HG02852 (cell line): ENCODE data around the gene OR6B1.
"Not testable (repeated sequence)": the region's sequence is repeated elsewhere in the genome, so short reads cannot be mapped to it uniquely, and the experiment has no call there.

Experiments
- ATAC-seq: cut with Tn5 transposase; IDR thresholded peaks from one replicate; pipeline ENCODE4 v1.9.1; 2021; ENCODE audit warnings: mild to moderate bottlenecking, moderate library complexity; ENCODE audit not compliant: unreplicated experiment

The OR6B1 gene

GRCh38 chr7:144004703-144005102 lies 4.6 kb downstream of the OR6B1 start:
- no peak for ATAC-seq

GRCh38 chr7:144006029-144006691 lies 6.0 kb downstream of the OR6B1 start:
- ATAC-seq: no peak

- ATAC-seq: no peak
Observed at GRCh38 chr7:144006692-144007042, 6.5 kb downstream of the OR6B1 start.

- ATAC-seq: no peak
Observed at GRCh38 chr7:144009361-144009760, 9.2 kb downstream of the OR6B1 start.

GRCh38 chr7:144010061-144010460 lies 9.9 kb downstream of the OR6B1 start:
- not testable (repeated sequence) for ATAC-seq

- ATAC-seq: not testable (repeated sequence)
Observed at GRCh38 chr7:144010821-144011220, 10.7 kb downstream of the OR6B1 start.

GRCh38 chr7:144011458-144012230 lies 11.5 kb downstream of the OR6B1 start:
- ATAC-seq: no peak

GRCh38 chr7:144018065-144018464 lies 17.9 kb downstream of the OR6B1 start:
- no peak for ATAC-seq

- peak; percentile 64 for ATAC-seq
Observed at GRCh38 chr7:144019457-144019856, 19.3 kb downstream of the OR6B1 start.

GRCh38 chr7:144020340-144020739 lies 20.2 kb downstream of the OR6B1 start:
- ATAC-seq: no peak

GRCh38 chr7:144022169-144022568 lies 22.0 kb downstream of the OR6B1 start:
- no peak for ATAC-seq

- ATAC-seq: no peak
Observed at GRCh38 chr7:144023171-144023827, 23.2 kb downstream of the OR6B1 start.

- ATAC-seq: no peak
Observed at GRCh38 chr7:144024213-144024612, 24.1 kb downstream of the OR6B1 start.

- ATAC-seq: no peak
Observed at GRCh38 chr7:144026203-144026883, 26.2 kb downstream of the OR6B1 start.

- no peak for ATAC-seq
Observed at GRCh38 chr7:144027070-144027469, 26.9 kb downstream of the OR6B1 start.

- no peak for ATAC-seq
Observed at GRCh38 chr7:144027974-144028373, 27.9 kb downstream of the OR6B1 start.

- no peak for ATAC-seq
Observed at GRCh38 chr7:144028547-144028946, 28.4 kb downstream of the OR6B1 start.

- no peak for ATAC-seq
Observed at GRCh38 chr7:144032516-144032915, 32.4 kb downstream of the OR6B1 start.

- ATAC-seq: no peak
Observed at GRCh38 chr7:144032985-144033709, 33.0 kb downstream of the OR6B1 start.

- ATAC-seq: no peak
Observed at GRCh38 chr7:144035385-144035784, 35.3 kb downstream of the OR6B1 start.
